GM23338 (cell line): ENCODE measurements around the gene MAPT.

ENCODE experiments used
- CREB1 ChIP-seq: fragments of 250-450 bp; sonication (Bioruptor Pico); IDR thresholded peaks from 2 replicates; pipeline ENCODE4 v1.5.0; 2020; ENCODE audit warnings: low read depth, mild to moderate bottlenecking, moderate library complexity
- CTCF ChIP-seq, 2 experiments: fragments of 200-600 bp in 1 of 2; sonication (generic) in 1 of 2; conservative IDR thresholded peaks; 2 replicates each; pipeline versions ENCODE4 v1.5.1 to v1.6.1; 2016 to 2017; ENCODE audit warnings: antibody characterized with exemption in 2 of 2, low read depth in 2 of 2, mild to moderate bottlenecking in 2 of 2, moderate library complexity in 1 of 2
- ETS1 ChIP-seq: IDR thresholded peaks from 2 replicates; pipeline ENCODE4 v1.6.1; 2016; ENCODE audit warnings: antibody characterized with exemption
- EZH2 ChIP-seq: fragments of 200-600 bp; sonication (generic); IDR thresholded peaks from one replicate; pipeline ENCODE4 v1.8.0; 2017; ENCODE audit warnings: antibody characterized with exemption, mild to moderate bottlenecking, low read depth; ENCODE audit not compliant: unreplicated experiment
- JUNB ChIP-seq: IDR thresholded peaks from one replicate; pipeline ENCODE4 v1.6.1; 2016; ENCODE audit warnings: antibody characterized with exemption; ENCODE audit not compliant: unreplicated experiment
- POLR2AphosphoS5 ChIP-seq: IDR thresholded peaks from 2 replicates; pipeline ENCODE4 v1.6.1; 2016; ENCODE audit warnings: antibody characterized with exemption, low read depth
- REST ChIP-seq: IDR thresholded peaks from one replicate; pipeline ENCODE4 v1.6.1; 2018; ENCODE audit warnings: antibody characterized with exemption; ENCODE audit not compliant: unreplicated experiment
- STAT1 ChIP-seq: IDR thresholded peaks from one replicate; pipeline ENCODE4 v1.6.1; 2016; ENCODE audit warnings: antibody characterized with exemption; ENCODE audit not compliant: unreplicated experiment

GRCh38 chr17:45925311-45925710 is 31.0 kb downstream of the MAPT start:
- no peak for TF ChIP-seq CTCF (conservative IDR thresholded peaks at IDR 0.05; ENCODE audit: low read depth in 2 of 2)
- no peak for TF ChIP-seq POLR2AphosphoS5
- TF ChIP-seq REST: no peak
- no peak for TF ChIP-seq EZH2
- TF ChIP-seq CREB1 (CRISPR knock-in tag): no peak
- no peak for TF ChIP-seq ETS1
- TF ChIP-seq JUNB: no peak
- TF ChIP-seq STAT1: no peak
